ENCODE results near the gene DEK.

DNA sequence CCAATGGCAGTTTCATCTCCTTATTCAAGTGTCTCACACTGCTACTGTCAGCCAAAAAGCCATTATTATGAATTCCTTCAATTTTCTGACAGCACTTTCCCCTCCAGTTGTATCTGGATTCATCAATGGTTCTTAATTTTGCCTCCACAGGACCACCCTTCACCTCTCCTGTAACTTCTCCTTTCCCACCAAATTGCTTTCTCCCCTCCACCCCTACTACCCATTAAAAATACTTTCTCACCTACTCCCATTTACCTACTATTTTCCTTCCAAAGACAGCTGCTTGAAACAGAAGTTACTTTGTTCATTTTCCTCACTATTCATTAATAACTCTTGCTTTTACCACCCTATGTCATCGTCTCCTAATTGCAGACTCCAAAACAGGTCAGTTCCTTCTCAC lies 29.8 kb downstream of the DEK start:
- TF ChIP-seq, protein P1, sequence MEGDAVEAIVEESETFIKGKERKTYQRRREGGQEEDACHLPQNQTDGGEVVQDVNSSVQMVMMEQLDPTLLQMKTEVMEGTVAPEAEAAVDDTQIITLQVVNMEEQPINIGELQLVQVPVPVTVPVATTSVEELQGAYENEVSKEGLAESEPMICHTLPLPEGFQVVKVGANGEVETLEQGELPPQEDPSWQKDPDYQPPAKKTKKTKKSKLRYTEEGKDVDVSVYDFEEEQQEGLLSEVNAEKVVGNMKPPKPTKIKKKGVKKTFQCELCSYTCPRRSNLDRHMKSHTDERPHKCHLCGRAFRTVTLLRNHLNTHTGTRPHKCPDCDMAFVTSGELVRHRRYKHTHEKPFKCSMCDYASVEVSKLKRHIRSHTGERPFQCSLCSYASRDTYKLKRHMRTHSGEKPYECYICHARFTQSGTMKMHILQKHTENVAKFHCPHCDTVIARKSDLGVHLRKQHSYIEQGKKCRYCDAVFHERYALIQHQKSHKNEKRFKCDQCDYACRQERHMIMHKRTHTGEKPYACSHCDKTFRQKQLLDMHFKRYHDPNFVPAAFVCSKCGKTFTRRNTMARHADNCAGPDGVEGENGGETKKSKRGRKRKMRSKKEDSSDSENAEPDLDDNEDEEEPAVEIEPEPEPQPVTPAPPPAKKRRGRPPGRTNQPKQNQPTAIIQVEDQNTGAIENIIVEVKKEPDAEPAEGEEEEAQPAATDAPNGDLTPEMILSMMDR (IDR thresholded peaks at IDR 0.05), result no peak
- TF ChIP-seq POLR2A (IDR thresholded peaks at IDR 0.05), result no peak
